NCI-H2227 treated with DMSO at 0.1 percent for 48 hours (cell line): Measurements from ENCODE around the gene EEFSEC.
A peak's percentile ranks its signal among the peaks of the same experiment; 100 is the strongest.

ENCODE experiments used
- DNase-seq: peaks from one replicate; lab custom pipeline; 2025; lab: John Stamatoyannopoulos, UW

EEFSEC gene

GRCh38 chr3:128273109-128273840, 120.0 kb downstream of the EEFSEC start:
- DNase-seq: no peak

GRCh38 chr3:128273841-128274573, 120.7 kb downstream of the EEFSEC start:
- DNase-seq: no peak

GRCh38 chr3:128274837-128275236, 121.6 kb downstream of the EEFSEC start:
- no peak for DNase-seq

GRCh38 chr3:128275316-128276145, 122.2 kb downstream of the EEFSEC start:
- DNase-seq: no peak

- DNase-seq: no peak
These were observed 122.8 kb downstream of the EEFSEC start for GRCh38 chr3:128276146-128276435.

- no peak for DNase-seq
These were observed 123.4 kb downstream of the EEFSEC start for GRCh38 chr3:128276577-128277183.

- no peak for DNase-seq
These were observed 124.2 kb downstream of the EEFSEC start for GRCh38 chr3:128277378-128278069.

GRCh38 chr3:128278130-128278529, 124.8 kb downstream of the EEFSEC start:
- no peak for DNase-seq

GRCh38 chr3:128278761-128279600, 125.7 kb downstream of the EEFSEC start:
- DNase-seq: peak; percentile 66

- no peak for DNase-seq
These were observed 126.3 kb downstream of the EEFSEC start for GRCh38 chr3:128279601-128279880.

GRCh38 chr3:128280481-128281052, 127.3 kb downstream of the EEFSEC start:
- DNase-seq: peak; percentile 26

GRCh38 chr3:128281056-128281455, 127.8 kb downstream of the EEFSEC start:
- no peak for DNase-seq

- no peak for DNase-seq
These were observed 128.4 kb downstream of the EEFSEC start for GRCh38 chr3:128281461-128282367.

- DNase-seq: no peak
These were observed 129.3 kb downstream of the EEFSEC start for GRCh38 chr3:128282380-128283196.

- no peak for DNase-seq
These were observed 130.1 kb downstream of the EEFSEC start for GRCh38 chr3:128283421-128283820.

GRCh38 chr3:128285042-128285966, 132.0 kb downstream of the EEFSEC start:
- DNase-seq: no peak

- no peak for DNase-seq
These were observed 132.7 kb downstream of the EEFSEC start for GRCh38 chr3:128285967-128286321.

GRCh38 chr3:128286691-128287090, 133.4 kb downstream of the EEFSEC start:
- DNase-seq: no peak
